Prostate gland (tissue), 2 donors: ENCODE data around the gene RANBP3.

ENCODE experiments used
- CTCF ChIP-seq, 4 experiments: fragments of 200-600 bp in 2 of 4; fragments of 450-650 bp in 2 of 4; sonication (generic) in 2 of 4; IDR thresholded peaks; 1 replicate in 3 of 4; 2 replicates in 1 of 4; pipeline ENCODE4 v1.5.1; 2016 to 2019; ENCODE audit warnings: antibody characterized with exemption in 4 of 4, mild to moderate bottlenecking in 2 of 4, moderate library complexity in 2 of 4
- POLR2AphosphoS5 ChIP-seq: sonication (generic); formaldehyde crosslinking; IDR thresholded peaks from one replicate; pipeline ENCODE4 v1.6.1; 2017; ENCODE audit warnings: antibody characterized with exemption

- no peak for TF ChIP-seq CTCF (IDR thresholded peaks at IDR 0.05)
- no peak for TF ChIP-seq POLR2AphosphoS5
Measured at GRCh38 chr19:5921516-5922160, 56.3 kb downstream of the RANBP3 start.
